Vagina (tissue), 2 donors: ENCODE data around the gene APOL6. TPM values are rescaled to one million over a fixed set of nuclear protein-coding genes. Genes with fewer than 3 reads are reported as not detected.

Experiments used
- DNase-seq, 2 donors: peaks; one replicate each; pipeline ENCODE4 v3.0.0-alpha.2; 2017; ENCODE audit errors: extremely low spot score in 2 of 2
- H3K27ac ChIP-seq: fragments of 200-600 bp; sonication (generic); one replicate; pipeline ENCODE4 v1.5.1; 2019
- H3K27me3 ChIP-seq: fragments of 200-600 bp; sonication (generic); one replicate; pipeline ENCODE4 v1.5.1; 2019
- H3K36me3 ChIP-seq, 2 donors: fragments of 200-600 bp; sonication (generic); one replicate each; pipeline ENCODE4 v1.5.1; 2017 to 2019
- H3K4me1 ChIP-seq: fragments of 200-600 bp; sonication (generic); one replicate; pipeline ENCODE4 v1.5.1; 2019
- H3K4me3 ChIP-seq, 2 donors: fragments of 200-600 bp; sonication (generic); 1 replicate in 1 of 2; 2 replicates in 1 of 2; pipeline ENCODE4 v1.5.1; 2016 to 2019
- H3K9me3 ChIP-seq: fragments of 200-600 bp; sonication (generic); one replicate; pipeline ENCODE4 v1.5.1; 2019
- POLR2A ChIP-seq, 2 donors: fragments of 450-650 bp; IDR thresholded peaks; one replicate each; pipeline ENCODE4 v1.6.1; 2017; ENCODE audit warnings: antibody characterized with exemption in 2 of 2, mild to moderate bottlenecking in 2 of 2, moderate library complexity in 2 of 2
- POLR2AphosphoS5 ChIP-seq, 2 donors: sonication (generic); formaldehyde crosslinking; IDR thresholded peaks; one replicate each; pipeline ENCODE4 v1.9.0; 2017; ENCODE audit warnings: antibody characterized with exemption in 2 of 2, mild to moderate bottlenecking in 2 of 2, low read depth in 1 of 2; ENCODE audit not compliant: insufficient read depth in 1 of 2
- intact Hi-C: fragments of 100-400 bp; cut with DNase I; formaldehyde crosslinking; loops from one replicate; pipeline ENCODE4 v1.15.1; 2023
- total RNA-seq: library from RNA; depleted of rRNA; stranded (reverse); fragments of >200 nt; gene quantifications from one replicate; pipeline ENCODE4 v1.2.3, GENCODE V29; 2016
- TF ChIP-seq, protein P1 (sequence below), 3 experiments: fragments of 450-650 bp in 2 of 3; fragments of 200-600 bp in 1 of 3; sonication (generic) in 1 of 3; IDR thresholded peaks; one replicate each; pipeline ENCODE4 v1.5.1; 2017 to 2019; ENCODE audit warnings: antibody characterized with exemption in 3 of 3, mild to moderate bottlenecking in 2 of 3, moderate library complexity in 2 of 3

Gene APOL6
- total RNA-seq, 1 donor from 2014 or later: 11.5 TPM

DNA sequence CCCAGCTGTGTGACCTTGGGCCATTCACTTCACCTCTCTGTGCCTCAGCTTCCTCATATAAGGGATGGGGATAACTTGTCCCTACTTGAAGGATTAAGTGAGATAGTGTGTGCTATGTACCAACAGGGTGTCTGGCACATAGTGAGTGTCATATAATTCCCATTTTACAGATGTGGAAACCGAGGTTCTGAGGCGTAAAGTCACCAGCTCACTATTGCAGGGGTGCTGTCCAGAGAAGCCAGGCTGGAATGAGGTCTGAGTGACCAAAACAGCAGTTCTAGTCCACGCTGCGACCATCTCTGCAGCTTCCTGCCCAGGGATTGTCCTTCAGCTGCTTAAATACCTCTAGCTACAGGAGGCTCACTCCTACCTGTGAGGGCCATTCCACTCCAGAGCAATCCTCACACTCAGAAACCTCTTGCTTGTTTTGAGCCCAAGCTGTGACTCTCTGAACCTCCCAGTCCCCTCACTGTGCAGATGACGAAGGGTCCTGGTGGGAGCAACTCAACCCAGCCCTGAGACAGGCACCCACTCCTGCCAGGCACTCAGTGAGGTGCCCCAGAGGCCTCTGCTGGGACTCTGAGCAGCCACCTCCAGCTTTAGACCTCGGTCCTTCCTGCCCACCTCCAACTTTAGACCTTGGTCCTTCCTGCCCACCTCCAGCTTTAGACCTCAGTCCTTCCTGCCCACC, 36.9 kb upstream of the APOL6 start:
- H3K4me1 ChIP-seq: no peaks in the 10 kb centered on the region
- no peak overlapping the region for H3K4me3 ChIP-seq
- no peaks in the 10 kb centered on the region for H3K36me3 ChIP-seq
- H3K27me3 ChIP-seq: no peaks in the 10 kb centered on the region
- H3K9me3 ChIP-seq: no peaks in the 10 kb centered on the region
- H3K27ac ChIP-seq: no peak overlapping the region
- intact Hi-C loops: no loop called here
- TF ChIP-seq, protein P1, sequence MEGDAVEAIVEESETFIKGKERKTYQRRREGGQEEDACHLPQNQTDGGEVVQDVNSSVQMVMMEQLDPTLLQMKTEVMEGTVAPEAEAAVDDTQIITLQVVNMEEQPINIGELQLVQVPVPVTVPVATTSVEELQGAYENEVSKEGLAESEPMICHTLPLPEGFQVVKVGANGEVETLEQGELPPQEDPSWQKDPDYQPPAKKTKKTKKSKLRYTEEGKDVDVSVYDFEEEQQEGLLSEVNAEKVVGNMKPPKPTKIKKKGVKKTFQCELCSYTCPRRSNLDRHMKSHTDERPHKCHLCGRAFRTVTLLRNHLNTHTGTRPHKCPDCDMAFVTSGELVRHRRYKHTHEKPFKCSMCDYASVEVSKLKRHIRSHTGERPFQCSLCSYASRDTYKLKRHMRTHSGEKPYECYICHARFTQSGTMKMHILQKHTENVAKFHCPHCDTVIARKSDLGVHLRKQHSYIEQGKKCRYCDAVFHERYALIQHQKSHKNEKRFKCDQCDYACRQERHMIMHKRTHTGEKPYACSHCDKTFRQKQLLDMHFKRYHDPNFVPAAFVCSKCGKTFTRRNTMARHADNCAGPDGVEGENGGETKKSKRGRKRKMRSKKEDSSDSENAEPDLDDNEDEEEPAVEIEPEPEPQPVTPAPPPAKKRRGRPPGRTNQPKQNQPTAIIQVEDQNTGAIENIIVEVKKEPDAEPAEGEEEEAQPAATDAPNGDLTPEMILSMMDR (IDR thresholded peaks at IDR 0.05): no peak
- TF ChIP-seq POLR2A (IDR thresholded peaks at IDR 0.05) (no peak), POLR2AphosphoS5 (IDR thresholded peaks at IDR 0.05; ENCODE audit: insufficient read depth in 1 of 2, low read depth in 1 of 2) (no peak)
- DNase-seq: no peak

DNA sequence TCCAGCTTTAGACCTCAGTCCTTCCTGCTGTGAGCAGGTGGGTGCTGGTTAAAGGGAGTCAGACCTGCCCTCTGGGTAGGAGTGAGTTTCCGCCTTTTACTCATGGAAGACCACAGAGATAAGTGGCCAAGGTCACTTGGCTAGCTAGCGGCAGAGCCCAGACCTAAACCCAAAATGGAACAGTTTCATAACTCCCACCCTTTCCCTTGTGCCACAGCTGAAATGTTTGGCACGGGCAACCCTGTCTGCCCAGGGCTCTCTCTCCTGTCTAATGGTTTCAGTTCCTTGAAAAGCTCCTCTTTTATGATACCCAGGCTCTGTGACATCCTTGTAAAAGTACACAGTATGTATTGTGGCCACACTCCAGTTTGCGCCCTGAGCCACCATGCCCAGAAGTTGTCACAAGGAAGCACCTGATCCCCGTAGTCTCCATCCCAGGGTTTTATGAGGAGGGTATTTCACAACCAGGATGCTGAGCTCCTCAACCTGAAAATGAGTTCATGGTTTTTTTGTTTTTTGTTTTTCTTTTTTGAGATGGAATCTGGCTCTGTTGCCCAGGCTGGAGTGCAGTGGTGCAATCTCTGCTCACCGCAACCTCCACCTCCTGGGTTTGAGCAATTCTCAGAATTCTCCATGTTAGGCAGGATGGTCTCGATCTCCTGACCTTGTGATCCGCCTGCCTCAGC, 36.2 kb upstream of the APOL6 start:
- DNase-seq: no peak
- Histone ChIP-seq H3K36me3 (no peaks in the 10 kb centered on the region), H3K4me3 (no peak overlapping the region), H3K27me3 (no peaks in the 10 kb centered on the region), H3K9me3 (no peaks in the 10 kb centered on the region), H3K4me1 (no peaks in the 10 kb centered on the region), H3K27ac (no peak overlapping the region)
- TF ChIP-seq, protein P1 (IDR thresholded peaks at IDR 0.05): no peak
- TF ChIP-seq POLR2AphosphoS5 (IDR thresholded peaks at IDR 0.05; ENCODE audit: insufficient read depth in 1 of 2, low read depth in 1 of 2) (no peak), POLR2A (IDR thresholded peaks at IDR 0.05) (no peak)
- intact Hi-C loops: no loop called here

DNA sequence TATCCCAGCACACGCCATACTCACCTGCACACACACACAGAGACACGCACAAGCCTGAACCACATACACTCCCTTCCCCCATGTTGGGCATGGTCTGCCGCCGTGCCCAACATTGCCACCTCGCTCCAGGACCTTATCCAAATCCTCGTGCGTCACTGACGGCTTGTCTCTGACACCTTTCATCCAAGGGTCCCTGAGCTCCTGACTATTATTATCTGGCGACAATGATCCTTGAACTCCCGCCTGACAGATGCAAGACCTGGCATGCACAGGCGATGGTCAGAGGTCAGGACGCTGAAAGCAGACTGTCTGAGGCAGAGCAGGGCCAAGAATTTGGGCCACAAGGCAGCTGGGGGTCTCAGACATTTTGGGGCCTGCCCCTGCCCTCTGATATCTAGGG, 35.3 kb upstream of the APOL6 start:
- Histone ChIP-seq H3K9me3 (no peaks in the 10 kb centered on the region), H3K36me3 (no peaks in the 10 kb centered on the region), H3K4me1 (no peaks in the 10 kb centered on the region), H3K27me3 (no peaks in the 10 kb centered on the region), H3K27ac (no peak overlapping the region), H3K4me3 (no peak overlapping the region)
- TF ChIP-seq POLR2A (IDR thresholded peaks at IDR 0.05): no peak
- no peak for TF ChIP-seq POLR2AphosphoS5 (IDR thresholded peaks at IDR 0.05; ENCODE audit: insufficient read depth in 1 of 2, low read depth in 1 of 2)
- TF ChIP-seq, protein P1 (IDR thresholded peaks at IDR 0.05): no peak
- intact Hi-C loops: no loop called here
- DNase-seq: no peak

DNA sequence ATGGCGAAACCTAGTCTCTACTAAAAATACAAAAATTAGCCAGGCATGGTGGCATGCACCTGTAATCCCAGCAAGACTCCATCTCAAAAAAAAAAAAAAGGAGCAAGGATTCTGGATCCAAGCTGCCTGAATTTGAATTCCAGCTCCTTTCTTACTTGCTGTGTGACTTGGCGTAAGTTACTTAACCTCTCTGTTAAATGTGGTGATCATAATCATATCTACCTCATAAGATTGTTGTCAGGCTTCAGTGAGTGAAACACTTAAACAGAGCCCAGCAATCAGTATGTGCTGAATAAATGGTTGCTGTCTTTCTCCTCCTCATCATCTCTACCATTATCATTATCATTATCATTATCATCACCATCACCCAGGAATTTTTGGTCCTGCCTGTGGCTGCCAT, 33.8 kb upstream of the APOL6 start:
- intact Hi-C loops: no loop called here
- Histone ChIP-seq H3K4me1 (no peaks in the 10 kb centered on the region), H3K27me3 (no peaks in the 10 kb centered on the region), H3K4me3 (no peak overlapping the region), H3K36me3 (no peaks in the 10 kb centered on the region), H3K9me3 (no peaks in the 10 kb centered on the region), H3K27ac (no peak overlapping the region)
- DNase-seq: no peak
- TF ChIP-seq POLR2AphosphoS5 (IDR thresholded peaks at IDR 0.05; ENCODE audit: insufficient read depth in 1 of 2, low read depth in 1 of 2) (no peak), POLR2A (IDR thresholded peaks at IDR 0.05) (no peak)
- TF ChIP-seq, protein P1 (IDR thresholded peaks at IDR 0.05): no peak

DNA sequence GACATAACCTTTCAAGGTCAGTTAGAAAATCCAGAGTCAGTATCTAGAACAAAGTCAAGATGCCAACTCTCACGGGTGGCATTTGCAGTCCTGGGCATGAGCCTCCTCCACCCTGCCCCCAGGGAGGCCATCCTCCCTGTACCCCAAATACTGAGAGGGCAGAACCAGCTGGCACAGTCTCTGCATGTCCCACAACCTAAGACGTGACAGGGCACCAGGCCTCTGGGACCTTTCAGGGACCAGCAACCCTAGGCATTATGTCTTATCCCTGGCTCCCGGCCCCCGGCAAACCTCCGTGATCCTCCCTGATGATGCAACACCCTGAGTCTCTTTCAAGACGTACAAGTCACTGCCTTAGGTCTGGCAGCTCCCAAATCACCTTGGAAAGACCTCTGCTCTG, 33.1 kb upstream of the APOL6 start:
- Histone ChIP-seq H3K4me1 (no peaks in the 10 kb centered on the region), H3K36me3 (no peaks in the 10 kb centered on the region), H3K27me3 (no peaks in the 10 kb centered on the region), H3K4me3 (no peak overlapping the region), H3K9me3 (no peaks in the 10 kb centered on the region), H3K27ac (no peak overlapping the region)
- TF ChIP-seq POLR2A (IDR thresholded peaks at IDR 0.05): no peak
- TF ChIP-seq POLR2AphosphoS5 (IDR thresholded peaks at IDR 0.05; ENCODE audit: insufficient read depth in 1 of 2, low read depth in 1 of 2): no peak
- TF ChIP-seq, protein P1 (IDR thresholded peaks at IDR 0.05): no peak
- DNase-seq: no peak
- intact Hi-C loops: no loop called here
